H9 (cell line): ENCODE data around the gene CPLANE1. TPM values are rescaled to one million over a fixed set of nuclear protein-coding genes. Genes with fewer than 3 reads are reported as not detected.

Experiments
- DNase-seq: peaks from one replicate; pipeline ENCODE4 v3.0.0-alpha.2; 2017
- H2AFZ ChIP-seq: one replicate; pipeline ENCODE4 v1.6.1; 2013; ENCODE audit warnings: mild to moderate bottlenecking, low read length, control low read depth, moderate library complexity
- H2AK5ac ChIP-seq: 2 replicates; pipeline ENCODE4 v1.6.1; 2013; ENCODE audit warnings: low read length, control low read depth, mixed read lengths; ENCODE audit not compliant: insufficient read length
- H2BK120ac ChIP-seq: one replicate; pipeline ENCODE4 v1.6.1; 2013; ENCODE audit warnings: low read depth, mild to moderate bottlenecking, low read length, control low read depth, inconsistent platforms; ENCODE audit not compliant: poor library complexity, severe bottlenecking
- H2BK12ac ChIP-seq: 2 replicates; pipeline ENCODE4 v1.6.1; 2013; ENCODE audit warnings: low read length, control low read depth, mixed read lengths, low read depth; ENCODE audit not compliant: insufficient read length
- H2BK15ac ChIP-seq: 2 replicates; pipeline ENCODE4 v1.6.1; 2013; ENCODE audit warnings: low read depth, low read length, control low read depth
- H2BK20ac ChIP-seq: one replicate; pipeline ENCODE4 v1.6.1; 2013; ENCODE audit warnings: low read depth, mild to moderate bottlenecking, low read length, control low read depth, inconsistent platforms; ENCODE audit not compliant: poor library complexity, severe bottlenecking
- H2BK5ac ChIP-seq: 2 replicates; pipeline ENCODE4 v1.6.1; 2013; ENCODE audit warnings: low read length, control low read depth, mixed read lengths; ENCODE audit not compliant: insufficient read length
- H3K14ac ChIP-seq: 2 replicates; pipeline ENCODE4 v1.6.1; 2013; ENCODE audit warnings: low read length, control low read depth; ENCODE audit not compliant: insufficient read depth
- H3K18ac ChIP-seq: 2 replicates; pipeline ENCODE4 v1.6.1; 2013; ENCODE audit warnings: low read depth, mild to moderate bottlenecking, mixed read lengths, low read length, control low read depth; ENCODE audit not compliant: insufficient read length
- H3K23ac ChIP-seq: 2 replicates; pipeline ENCODE4 v1.6.1; 2013; ENCODE audit warnings: low read length, control low read depth, mixed read lengths, low read depth; ENCODE audit not compliant: insufficient read length
- H3K23me2 ChIP-seq: 2 replicates; pipeline ENCODE4 v1.6.1; 2013; ENCODE audit warnings: low read depth, mild to moderate bottlenecking, mixed read lengths, low read length, control low read depth; ENCODE audit not compliant: insufficient read length, poor library complexity, severe bottlenecking
- H3K27ac ChIP-seq: 2 replicates; pipeline ENCODE4 v1.5.1; 2013; ENCODE audit warnings: low read length, control low read depth, mixed read lengths, low read depth; ENCODE audit not compliant: insufficient read length
- H3K27me3 ChIP-seq: 2 replicates; pipeline ENCODE4 v1.6.1; 2013; ENCODE audit warnings: low read length, control low read depth, inconsistent platforms; ENCODE audit not compliant: insufficient read depth
- H3K4ac ChIP-seq: 2 replicates; pipeline ENCODE4 v1.6.1; 2013; ENCODE audit warnings: low read depth, mild to moderate bottlenecking, control low read depth, inconsistent platforms, low read length, moderate library complexity
- H3K4me1 ChIP-seq: 2 replicates; pipeline ENCODE4 v1.6.1; 2013; ENCODE audit warnings: low read length, control low read depth, inconsistent platforms; ENCODE audit not compliant: insufficient read depth
- H3K4me2 ChIP-seq: 2 replicates; pipeline ENCODE4 v1.6.1; 2013; ENCODE audit warnings: low read length, control low read depth, mixed read lengths; ENCODE audit not compliant: insufficient read length, insufficient read depth
- H3K56ac ChIP-seq: 2 replicates; pipeline ENCODE4 v1.6.1; 2013; ENCODE audit warnings: low read depth, mild to moderate bottlenecking, mixed read lengths, low read length, control low read depth; ENCODE audit not compliant: insufficient read length
- H3K79me1 ChIP-seq: 2 replicates; pipeline ENCODE4 v1.6.1; 2013; ENCODE audit warnings: low read depth, mild to moderate bottlenecking, moderate library complexity, low read length, control low read depth, inconsistent platforms; ENCODE audit not compliant: insufficient read depth, poor library complexity, severe bottlenecking
- H3K79me2 ChIP-seq: 2 replicates; pipeline ENCODE4 v1.6.1; 2013; ENCODE audit warnings: low read length, control low read depth, inconsistent platforms; ENCODE audit not compliant: insufficient read depth
- H3K9ac ChIP-seq: 2 replicates; pipeline ENCODE4 v1.6.1; 2013; ENCODE audit warnings: low read length, control low read depth, mixed read lengths; ENCODE audit not compliant: insufficient read length; ENCODE audit errors: extremely low read depth
- H3K9me3 ChIP-seq: one replicate; pipeline ENCODE4 v1.6.1; 2013; ENCODE audit warnings: low read depth, low read length, inconsistent platforms; ENCODE audit not compliant: control insufficient read depth
- H3T11ph ChIP-seq: one replicate; pipeline ENCODE4 v1.6.1; 2013; ENCODE audit warnings: mild to moderate bottlenecking, low read length, control low read depth, inconsistent platforms
- H4K20me1 ChIP-seq: one replicate; pipeline ENCODE4 v1.6.1; 2013; ENCODE audit not compliant: control insufficient read depth, insufficient read length, insufficient read depth
- H4K5ac ChIP-seq: 2 replicates; pipeline ENCODE4 v1.6.1; 2013; ENCODE audit warnings: low read depth, mild to moderate bottlenecking, mixed read lengths, low read length, control low read depth; ENCODE audit not compliant: insufficient read length
- H4K8ac ChIP-seq: replicated peaks from 2 replicates; pipeline ENCODE4 v1.6.1; 2013; ENCODE audit warnings: low read length, control low read depth, mixed read lengths, low read depth; ENCODE audit not compliant: insufficient read length
- H4K91ac ChIP-seq: 2 replicates; pipeline ENCODE4 v1.6.1; 2013; ENCODE audit warnings: low read depth, mild to moderate bottlenecking, moderate library complexity, mixed read lengths, low read length, control low read depth; ENCODE audit not compliant: insufficient read length
- H3K27ac Mint-ChIP-seq, 3 experiments: 2 replicates in 2 of 3; 3 replicates in 1 of 3; pipeline ENCODE4 v1.8.0; 2020 to 2021; ENCODE audit warnings: mixed read lengths in 3 of 3, mild to moderate bottlenecking in 1 of 3, moderate library complexity in 1 of 3
- H3K27me3 Mint-ChIP-seq: 2 replicates; pipeline ENCODE4 v1.8.0; 2021; ENCODE audit warnings: low read depth, mild to moderate bottlenecking, moderate library complexity, mixed read lengths
- H3K36me3 Mint-ChIP-seq, 3 experiments: 2 replicates in 2 of 3; 3 replicates in 1 of 3; pipeline ENCODE4 v1.8.0; 2020 to 2021; ENCODE audit warnings: low read depth in 3 of 3, mixed read lengths in 3 of 3; ENCODE audit not compliant: insufficient read depth in 1 of 3
- H3K4me1 Mint-ChIP-seq, 2 experiments: 2 replicates each; pipeline ENCODE4 v1.8.0; 2020; ENCODE audit warnings: mixed read lengths in 2 of 2
- H3K4me3 Mint-ChIP-seq, 2 experiments: 2 replicates in 1 of 2; 3 replicates in 1 of 2; pipeline ENCODE4 v1.8.0; 2020 to 2021; ENCODE audit warnings: mild to moderate bottlenecking in 2 of 2, mixed read lengths in 2 of 2, moderate library complexity in 1 of 2
- H3K9me3 Mint-ChIP-seq, 2 experiments: 2 replicates in 1 of 2; 3 replicates in 1 of 2; pipeline ENCODE4 v1.8.0; 2020; ENCODE audit warnings: mild to moderate bottlenecking in 2 of 2, mixed read lengths in 2 of 2, moderate library complexity in 1 of 2
- CTCF ChIP-seq: fragments of 200-600 bp; sonication (generic); conservative IDR thresholded peaks from 3 replicates; pipeline ENCODE4 v1.8.0; 2021; ENCODE audit warnings: antibody characterized with exemption, mild to moderate bottlenecking
- WGBS: extraction: QIAGEN DNeasy Blood & Tissue Kit; methylation state at CpG from one replicate; pipeline ENCODE4 v1.1.7; 2013; ENCODE audit warnings: missing lambda C conversion rate, low lambda C conversion rate, mixed read lengths; ENCODE audit not compliant: insufficient read length; ENCODE audit errors: extremely low coverage; 5-methylcytosine and 5-hydroxymethylcytosine counted together
- total RNA-seq: library from RNA; stranded (reverse); gene quantifications from 2 replicates; pipeline ENCODE4 v1.2.1, GENCODE V29; 2021

The CPLANE1 gene
- total RNA-seq, 1 experiment from 2014 or later: 11.6 TPM

DNA sequence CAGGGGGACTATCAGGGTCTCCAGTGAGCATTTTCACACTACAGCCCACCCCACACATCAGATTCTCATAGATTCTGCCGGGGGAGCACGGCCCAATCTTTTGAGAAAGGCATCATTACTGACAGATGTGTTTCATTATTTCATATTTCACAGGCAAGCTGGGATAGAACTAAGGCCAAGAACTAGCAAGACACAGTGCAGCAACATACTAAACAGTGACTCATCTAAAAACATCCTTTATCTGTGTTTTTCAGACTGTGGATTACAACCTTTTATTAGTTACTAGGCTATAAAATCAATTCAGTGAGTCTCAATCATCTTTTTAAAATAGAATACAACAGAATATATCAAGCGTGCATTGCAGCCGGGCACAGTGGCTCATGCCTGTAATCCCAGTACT, 59.8 kb downstream of the CPLANE1 start:
- no peaks in the 10 kb centered on the region for H3K27me3 Mint-ChIP-seq
- no peak overlapping the region for H3K18ac ChIP-seq
- no CpG with 5 or more reads among the region's 4 CpGs for WGBS

More for the DNA sequence above, 59.8 kb downstream of the CPLANE1 start:
- no peak overlapping the region for H3K14ac ChIP-seq
- H3K79me1 ChIP-seq: no peaks in the 10 kb centered on the region
- no peak overlapping the region for H2AFZ ChIP-seq
- H4K20me1 ChIP-seq: no peaks in the 10 kb centered on the region
- H3K4me2 ChIP-seq: no peak overlapping the region
- no peaks in the 10 kb centered on the region for H3K23me2 ChIP-seq
- TF ChIP-seq CTCF: no peak
- no peak overlapping the region for H3K9ac ChIP-seq
- no peaks in the 10 kb centered on the region for H3K27me3 ChIP-seq
- DNase-seq: no peak
- no peak overlapping the region for H2AK5ac ChIP-seq
- Mint-ChIP-seq H3K36me3 (peaks cover 0 to 2% (median 0%) of the 10 kb centered on the region in 3 experiments; a peak in 3 of 7 replicates), H3K27ac (no peak overlapping the region), H3K4me1 (no peaks in the 10 kb centered on the region), H3K4me3 (no peak overlapping the region), H3K9me3 (no peaks in the 10 kb centered on the region)
- no peaks in the 10 kb centered on the region for H3K4me1 ChIP-seq
- H2BK12ac ChIP-seq: no peak overlapping the region
- no peak overlapping the region for H3K56ac ChIP-seq
- H3T11ph ChIP-seq: no peak overlapping the region
- no peak overlapping the region for H3K4ac ChIP-seq
- H2BK20ac ChIP-seq: no peak overlapping the region
- H3K79me2 ChIP-seq: no peaks in the 10 kb centered on the region
- no peak overlapping the region for H4K91ac ChIP-seq
- no peak overlapping the region for H2BK15ac ChIP-seq
- H3K23ac ChIP-seq: no peak overlapping the region
- no peaks in the 10 kb centered on the region for H3K9me3 ChIP-seq
- H3K27ac ChIP-seq: no peak overlapping the region
- H4K5ac ChIP-seq: no peak overlapping the region
- no peak overlapping the region for H2BK120ac ChIP-seq
- H4K8ac ChIP-seq: no peak overlapping the region
- no peak overlapping the region for H2BK5ac ChIP-seq
